ENCODE results near the gene SPA17.

SPA17 gene

DNA sequence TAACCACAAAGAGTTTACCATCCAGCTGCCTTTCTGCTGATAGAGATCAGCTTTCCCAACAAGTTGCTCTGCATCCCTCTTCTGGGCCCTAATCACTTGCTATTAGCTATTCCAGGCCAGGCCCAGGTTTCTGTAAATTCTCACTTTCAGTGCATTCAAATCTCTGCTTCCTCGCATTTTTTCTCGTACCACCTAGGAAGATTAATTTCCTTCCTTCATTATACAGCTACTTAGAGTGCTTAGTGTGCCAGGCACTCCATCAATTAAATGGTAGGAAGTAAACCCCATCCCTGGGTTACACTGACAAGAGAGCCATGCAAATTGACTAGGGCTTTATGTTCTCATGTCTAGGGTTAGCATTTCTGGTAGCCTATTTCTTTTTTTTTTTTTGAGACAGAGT is 9.8 kb upstream of the SPA17 start:
- DNase-seq, result no peak

DNA sequence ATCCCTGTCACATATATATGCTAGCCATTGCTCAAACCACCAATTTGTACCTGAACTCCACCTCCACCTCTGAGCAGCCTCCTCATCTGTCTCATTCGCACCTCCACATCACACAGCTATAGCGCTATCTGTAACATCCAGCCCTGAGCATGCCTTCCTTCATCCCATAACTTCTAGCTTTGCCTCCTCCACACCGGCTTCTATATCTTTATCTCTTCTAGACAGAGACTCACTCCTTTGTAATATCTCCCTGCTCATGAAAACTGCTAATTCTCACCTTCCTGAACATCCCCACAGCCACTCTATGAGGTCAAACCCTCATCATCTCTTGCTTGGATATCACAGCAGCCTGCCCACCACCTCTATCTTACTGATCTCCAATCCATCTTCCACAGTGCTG is 6.1 kb upstream of the SPA17 start:
- DNase-seq, result no peak

DNA sequence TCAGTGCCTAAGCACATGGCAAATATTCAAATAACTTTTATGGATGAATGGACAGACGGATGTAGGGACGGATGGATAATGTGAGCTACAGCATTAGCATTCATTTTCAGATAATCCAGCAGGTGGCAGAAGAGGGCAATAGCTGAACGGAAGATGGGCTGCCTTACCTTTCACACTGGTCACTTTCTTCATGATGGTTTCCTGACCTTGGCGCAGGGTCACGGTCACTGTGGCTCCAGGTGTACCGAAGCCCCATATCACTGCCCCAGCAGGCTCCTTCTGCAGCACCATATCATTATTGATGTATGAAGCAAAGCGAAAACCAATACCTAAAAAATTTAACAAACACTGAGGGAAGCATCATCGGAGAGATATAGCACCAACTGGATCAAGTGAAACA is 4.5 kb upstream of the SPA17 start:
- DNase-seq, result peak; percentile 33

DNA sequence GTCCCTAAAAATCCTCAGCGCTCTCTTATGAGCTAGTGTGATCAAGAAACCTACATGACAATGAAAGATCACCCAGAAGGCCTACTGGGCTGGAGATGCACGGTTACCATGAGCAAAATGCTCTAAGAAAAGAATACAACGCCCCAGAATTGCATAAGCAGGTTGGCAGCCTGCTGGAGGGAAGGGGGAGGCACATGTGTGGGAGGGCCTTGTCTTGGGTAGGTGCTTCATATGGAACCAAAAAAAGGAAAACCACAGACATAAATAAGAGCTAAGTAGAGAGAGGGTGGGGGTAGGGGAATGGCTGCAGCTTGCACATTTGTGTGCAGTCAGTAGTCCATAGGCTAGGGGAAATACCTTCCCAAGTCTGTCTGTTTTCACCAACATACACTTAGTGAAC is 3.0 kb upstream of the SPA17 start:
- DNase-seq, result peak; percentile 21

DNA sequence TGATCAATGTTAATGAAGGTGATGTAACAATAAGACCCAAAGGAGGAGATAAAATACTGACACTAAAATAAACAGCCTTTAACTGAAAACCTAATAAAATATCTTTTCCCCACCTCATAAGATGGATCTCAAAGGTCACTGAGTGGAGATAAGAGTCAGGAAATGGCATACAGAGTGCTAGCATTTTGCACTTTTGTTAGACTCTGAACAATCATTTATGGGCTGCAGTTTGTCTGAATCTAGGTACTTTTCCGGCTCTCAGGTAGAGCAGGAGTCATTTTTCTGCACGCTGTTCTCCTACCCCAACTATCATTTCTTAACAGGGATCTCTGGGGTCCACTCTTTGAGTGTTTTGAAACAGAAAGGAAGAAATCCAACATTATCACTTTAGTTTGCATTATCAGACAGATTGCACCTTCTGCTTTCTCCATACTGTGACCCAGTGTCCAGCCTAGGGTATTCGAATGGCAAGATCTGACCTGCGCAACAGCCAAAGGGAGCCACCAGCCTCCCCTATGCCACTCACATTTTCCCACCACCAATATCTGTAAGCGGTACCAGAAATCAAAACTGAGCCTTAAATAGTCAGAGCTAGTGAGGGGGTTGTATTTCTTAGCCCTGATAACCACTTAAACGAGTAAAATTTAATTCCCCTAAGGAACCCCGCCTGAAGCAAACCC is 1.0 kb upstream of the SPA17 start:
- DNase-seq, result no peak

DNA sequence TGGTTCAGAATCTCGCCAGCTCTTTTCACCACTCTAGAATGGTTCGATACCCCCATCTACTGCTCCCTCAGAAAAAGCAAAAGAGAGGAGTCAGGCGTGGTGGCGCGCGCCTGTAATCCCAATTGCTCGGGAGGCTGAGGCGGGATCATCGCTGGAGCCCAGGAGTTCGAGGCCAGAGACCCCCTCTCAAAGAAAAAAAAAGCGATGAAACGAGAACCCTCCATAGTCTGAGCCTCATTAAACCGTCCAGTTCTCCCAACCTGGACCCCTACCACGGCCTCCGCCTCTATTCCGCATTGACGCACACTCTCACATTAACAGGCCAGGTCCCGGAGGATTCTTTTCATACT is 439 bp downstream of the SPA17 start:
- no peak for DNase-seq

DNA sequence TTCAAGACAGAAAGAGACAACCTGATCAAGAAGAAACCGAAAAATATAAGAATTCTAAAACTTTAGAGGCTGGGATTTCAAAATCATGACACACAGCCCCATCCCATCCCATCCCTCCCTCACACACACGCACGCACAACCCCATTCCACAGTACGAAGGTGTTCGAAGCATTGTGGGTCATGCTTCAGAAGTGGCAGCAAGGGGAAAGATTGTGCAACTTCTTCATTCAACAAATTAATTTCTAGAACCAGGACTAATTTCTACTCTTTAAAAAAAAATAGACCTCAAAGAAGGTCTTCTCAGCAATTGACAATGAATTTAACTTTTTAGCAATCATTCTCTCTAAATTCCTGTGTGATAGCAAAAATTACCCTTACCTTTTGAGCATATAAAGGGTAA is 867 bp downstream of the SPA17 start:
- DNase-seq, result no peak

DNA sequence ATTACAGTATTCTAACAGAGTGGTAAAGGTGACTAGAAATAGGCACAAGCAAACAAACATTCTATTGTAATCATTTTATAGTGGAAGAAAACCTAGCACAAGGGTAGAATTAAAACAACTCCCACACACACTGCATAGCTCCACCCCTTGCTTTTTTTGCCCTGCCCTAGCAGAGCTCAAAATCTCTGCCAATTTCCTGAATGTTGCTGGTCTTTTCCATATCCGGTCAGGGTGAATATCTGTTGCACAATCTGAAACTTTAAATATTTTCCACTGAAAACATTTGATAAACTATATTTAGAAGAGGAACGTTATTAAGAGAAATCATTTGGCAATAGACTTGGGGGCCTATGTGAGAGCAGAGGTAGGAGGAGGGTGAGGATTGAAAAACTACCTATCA is 2.7 kb downstream of the SPA17 start:
- DNase-seq, result peak; percentile 16

DNA sequence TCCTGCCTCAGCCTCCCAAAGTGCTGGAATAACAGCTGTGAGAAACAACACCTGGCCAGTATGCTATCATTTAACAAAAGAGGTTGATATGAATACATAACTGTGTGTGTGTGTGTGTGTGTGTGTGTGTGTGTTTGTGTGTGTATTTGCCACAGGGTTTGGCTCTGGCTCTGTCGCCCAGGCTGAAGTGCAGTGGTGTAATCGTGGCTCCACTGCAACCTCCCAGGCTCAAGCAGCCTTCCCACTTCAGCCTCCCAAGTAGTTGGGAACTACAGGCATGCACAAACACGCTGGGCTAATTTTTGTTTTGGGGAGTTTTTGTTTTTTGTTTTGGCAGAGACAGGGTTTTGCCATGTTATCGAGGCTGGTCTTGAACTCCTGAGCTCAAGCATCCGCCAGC is 4.7 kb downstream of the SPA17 start:
- DNase-seq, result no peak

DNA sequence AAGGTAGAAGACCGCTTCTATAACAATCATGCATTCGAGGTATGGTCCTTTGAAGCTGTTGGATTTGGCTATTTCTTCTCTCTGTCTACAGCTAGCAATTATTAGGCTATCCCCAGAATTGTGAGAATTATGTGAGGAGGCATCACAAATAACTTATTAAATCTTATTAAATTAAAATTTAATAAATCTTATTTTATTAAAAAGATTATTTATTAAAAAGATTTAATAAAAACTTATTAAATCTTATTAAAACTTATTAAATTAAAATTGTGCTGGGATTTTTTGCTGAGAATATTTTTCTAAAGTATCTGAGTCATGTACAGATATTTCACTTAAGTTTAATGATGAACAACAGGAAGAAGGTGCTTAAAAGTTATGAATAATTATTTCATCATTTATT is 7.7 kb downstream of the SPA17 start:
- DNase-seq, result no peak

DNA sequence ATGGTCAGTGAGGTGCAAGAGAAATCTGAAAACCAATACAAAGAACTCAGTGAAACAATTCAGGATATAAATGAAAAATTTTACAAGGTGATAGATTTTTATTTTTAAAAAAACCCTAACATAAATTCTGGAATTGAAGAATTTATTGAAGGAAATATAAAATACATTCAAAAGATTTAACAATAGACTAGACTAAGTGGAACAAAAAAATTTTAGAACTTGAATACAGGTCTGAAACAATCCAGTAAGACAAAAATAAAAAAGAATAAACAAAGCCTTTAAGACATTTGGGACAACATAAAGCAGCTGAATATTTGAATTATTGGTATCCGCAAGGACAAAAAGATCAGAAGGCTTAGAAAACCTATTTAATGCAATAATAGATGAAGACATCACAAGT is 8.7 kb downstream of the SPA17 start:
- DNase-seq, result no peak

DNA sequence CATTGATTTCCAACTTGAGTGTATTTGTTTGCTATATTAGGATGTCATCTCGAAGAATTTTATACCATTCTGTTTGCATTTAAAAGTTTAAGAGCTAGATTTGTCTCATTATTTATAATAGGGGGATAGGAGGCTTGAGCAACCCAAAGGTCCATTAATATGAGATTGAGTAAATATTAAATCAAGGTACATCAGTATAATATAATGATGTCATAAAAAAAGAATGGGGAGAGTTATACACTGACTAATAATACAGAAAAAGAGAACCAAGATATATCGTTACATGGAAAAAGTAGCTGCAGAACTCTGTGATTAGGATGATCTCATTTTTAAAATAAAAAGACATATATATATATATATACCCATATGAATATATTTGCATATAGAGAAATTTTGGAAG is 19.4 kb downstream of the SPA17 start:
- no peak for DNase-seq

DNA sequence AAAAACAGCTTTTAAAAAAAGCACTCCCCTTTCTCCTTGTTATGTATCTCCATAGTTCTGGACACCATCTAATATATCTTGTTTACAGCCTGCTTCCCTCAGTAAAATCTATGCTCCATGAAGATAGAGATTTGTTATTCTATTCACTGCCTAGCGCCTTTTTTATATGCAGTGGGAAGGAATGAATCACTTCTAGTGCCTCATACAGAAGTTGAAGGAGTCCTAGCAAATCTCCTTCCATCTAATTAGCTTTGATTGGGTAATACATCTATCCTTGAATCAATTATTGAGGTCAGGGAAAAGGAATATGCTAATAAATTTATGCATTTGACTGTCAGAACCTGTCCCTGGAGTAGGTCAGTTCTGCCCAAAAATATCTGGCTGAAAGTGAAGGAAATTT is 25.8 kb downstream of the SPA17 start:
- DNase-seq, result no peak

DNA sequence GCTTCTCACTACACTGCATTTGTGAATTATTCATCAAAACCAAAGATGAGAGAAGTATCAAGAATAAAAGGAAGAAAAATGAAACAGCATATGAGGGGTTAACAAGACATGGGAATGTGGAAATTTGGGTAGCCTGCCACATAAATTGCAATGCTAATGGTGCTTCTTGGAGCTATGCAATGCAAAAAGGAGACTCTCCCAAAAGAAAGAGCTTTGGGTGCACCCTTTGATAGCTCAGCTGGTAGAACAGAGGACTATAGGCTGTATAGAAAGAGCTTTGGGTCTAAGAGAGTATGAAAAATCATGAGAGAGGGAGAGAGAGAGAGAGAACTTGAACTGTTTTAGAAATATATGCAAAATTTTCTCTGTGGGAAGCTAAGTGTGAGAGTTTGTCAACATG is 26.3 kb downstream of the SPA17 start:
- no peak for DNase-seq

DNA sequence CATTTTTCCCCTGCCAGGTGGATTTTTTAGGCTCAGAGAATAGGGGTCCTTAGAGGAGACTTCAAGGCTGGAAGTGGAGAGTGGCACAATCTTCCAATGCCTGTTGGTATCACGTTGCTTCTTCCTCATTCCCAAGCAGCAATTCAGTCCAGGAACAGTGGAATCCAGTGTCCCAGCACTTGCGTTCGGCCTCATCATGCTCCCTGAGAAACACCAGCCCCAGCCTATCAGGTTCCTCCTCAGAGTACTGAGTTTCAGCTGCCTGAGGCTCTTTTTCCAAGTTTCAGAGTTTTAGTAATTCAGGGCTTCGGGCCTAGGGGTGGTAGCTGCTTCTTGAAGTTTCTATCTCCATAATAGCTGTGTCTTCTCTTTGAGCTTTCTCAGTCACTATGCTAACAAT is 34.1 kb downstream of the SPA17 start:
- no peak for DNase-seq

DNA sequence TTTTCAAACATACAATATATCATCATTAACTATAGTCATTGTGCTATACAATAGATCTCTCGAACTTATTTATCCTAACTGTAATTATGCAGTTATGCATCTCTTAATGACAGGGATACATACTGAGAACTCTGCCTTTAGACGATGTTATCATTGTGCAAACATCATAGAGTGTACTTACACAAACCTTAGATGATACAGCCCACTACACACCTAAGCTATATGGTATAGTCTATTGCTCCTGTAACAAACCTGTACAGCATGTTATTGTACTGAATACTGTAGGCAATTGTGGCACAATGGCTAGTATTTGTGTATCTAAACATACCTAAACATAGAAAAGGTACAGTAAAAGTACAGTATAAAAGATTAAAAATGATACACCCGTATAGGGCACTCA is 38.7 kb downstream of the SPA17 start:
- no peak for DNase-seq

DNA sequence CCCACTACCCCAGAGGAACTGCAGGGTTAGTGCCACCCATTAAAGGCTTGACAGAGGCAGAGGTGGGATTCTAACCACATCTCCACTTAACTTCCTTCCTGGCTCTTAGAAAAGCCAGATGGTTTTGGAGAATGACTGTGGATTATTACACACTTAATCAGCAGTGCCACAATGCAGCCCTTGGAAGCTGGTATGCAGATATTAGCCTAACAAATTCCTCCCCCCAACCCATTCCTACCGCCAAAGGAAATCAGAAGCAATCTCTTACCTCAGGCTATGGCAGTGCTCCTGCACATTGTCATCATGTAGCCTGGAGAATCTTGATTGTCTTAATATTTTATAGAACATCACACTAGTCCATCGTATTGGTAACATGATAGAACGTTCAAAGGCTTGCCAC is 42.9 kb downstream of the SPA17 start:
- peak; percentile 38 for DNase-seq

DNA sequence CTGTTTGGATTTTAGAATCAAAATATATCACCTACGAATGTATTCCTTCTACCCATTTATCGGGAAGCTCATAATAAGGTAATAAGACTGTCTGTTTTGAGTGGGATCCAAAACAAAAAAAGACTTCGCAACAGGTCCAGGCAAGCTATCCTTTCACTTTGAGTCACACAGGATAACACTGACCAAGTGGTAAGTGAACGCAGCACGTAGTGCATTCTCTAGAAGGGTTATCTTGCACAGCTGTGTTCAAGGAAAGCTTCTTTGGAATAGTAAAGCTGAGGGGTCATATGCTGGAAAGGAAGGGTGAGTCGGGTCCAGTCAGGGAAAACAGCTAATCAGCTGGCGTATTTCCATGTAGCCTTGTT is 43.7 kb downstream of the SPA17 start:
- no peak for DNase-seq

DNA sequence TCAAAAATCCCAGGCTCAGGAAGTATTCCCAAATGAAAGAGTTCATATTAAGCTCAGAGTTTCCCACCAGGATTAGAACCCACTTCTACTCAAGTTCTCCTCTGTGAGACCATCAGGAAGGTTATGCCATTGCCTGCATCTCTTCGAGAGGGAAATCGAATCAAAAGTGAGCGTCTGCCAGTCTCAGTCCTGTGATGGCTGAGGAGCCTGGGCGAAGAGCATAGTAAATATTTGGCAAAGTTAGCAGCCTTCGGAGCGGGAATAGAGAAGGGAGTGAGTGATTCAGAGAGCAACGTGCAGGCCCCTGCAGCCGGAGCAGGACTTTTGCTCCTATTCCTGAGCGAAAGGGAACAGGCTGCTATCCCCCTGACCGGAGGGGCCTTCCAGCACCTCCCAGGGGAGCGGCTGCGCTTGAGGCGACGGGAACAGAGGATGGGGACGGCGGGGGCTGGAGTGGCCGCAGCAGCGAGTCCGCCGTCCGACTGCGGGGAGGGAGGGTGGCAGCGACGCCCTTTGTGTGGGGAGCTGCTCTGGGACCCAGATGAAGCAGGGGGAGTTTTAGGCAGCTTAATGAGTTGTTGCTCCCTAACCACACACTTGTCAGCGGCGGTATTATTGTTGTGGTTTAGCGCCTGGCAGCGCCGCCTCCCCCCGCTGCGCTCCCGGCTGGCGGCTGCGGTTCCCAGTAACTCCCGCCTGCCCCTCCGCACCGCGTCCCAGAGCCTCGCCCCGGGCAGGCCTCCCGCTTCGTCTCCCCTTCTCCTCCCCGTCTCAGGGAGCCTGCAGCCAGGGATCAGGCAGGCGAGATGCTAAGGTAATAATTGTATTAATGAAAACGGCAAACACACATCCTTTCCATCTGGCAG is 44.3 kb downstream of the SPA17 start:
- DNase-seq, result peak; percentile 26

DNA sequence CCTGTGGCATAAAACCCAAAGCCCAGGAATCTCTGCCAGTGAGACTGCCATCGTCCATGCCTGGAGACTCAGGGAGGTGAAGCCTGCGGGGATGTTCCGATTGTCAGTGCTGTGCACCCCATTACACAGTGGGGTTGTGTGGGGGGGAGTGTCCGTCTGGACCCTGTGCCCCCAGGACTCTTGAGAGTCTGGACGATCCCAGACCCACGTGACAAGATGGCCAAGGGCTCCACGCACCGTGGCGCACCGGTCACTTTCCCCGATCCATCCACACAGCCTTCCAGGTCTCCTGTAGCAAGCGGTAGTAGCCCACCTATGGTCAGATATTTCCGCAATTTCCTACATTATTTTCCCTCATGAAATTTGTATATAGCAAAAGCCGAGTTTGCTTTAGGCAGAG is 45.1 kb downstream of the SPA17 start:
- no peak for DNase-seq

DNA sequence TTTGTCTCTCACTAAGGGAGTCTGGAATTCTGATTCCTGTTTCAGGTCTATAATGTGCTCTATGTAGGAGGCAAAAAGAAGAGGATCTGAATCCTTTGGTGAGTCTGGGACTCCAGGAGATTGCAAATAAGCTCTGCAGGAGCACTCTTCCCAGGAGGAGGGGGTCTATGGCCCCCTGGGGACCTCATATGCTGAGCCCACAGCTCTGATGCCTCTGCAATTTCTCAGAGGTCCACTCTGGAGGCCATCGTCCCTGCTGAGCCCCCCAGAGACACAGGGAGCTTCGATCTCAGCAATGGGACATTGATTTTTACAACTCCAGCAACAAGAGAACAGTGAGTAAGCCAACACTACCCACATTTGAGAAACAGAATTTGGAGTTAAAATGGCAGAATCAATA is 45.8 kb downstream of the SPA17 start:
- DNase-seq, result no peak

DNA sequence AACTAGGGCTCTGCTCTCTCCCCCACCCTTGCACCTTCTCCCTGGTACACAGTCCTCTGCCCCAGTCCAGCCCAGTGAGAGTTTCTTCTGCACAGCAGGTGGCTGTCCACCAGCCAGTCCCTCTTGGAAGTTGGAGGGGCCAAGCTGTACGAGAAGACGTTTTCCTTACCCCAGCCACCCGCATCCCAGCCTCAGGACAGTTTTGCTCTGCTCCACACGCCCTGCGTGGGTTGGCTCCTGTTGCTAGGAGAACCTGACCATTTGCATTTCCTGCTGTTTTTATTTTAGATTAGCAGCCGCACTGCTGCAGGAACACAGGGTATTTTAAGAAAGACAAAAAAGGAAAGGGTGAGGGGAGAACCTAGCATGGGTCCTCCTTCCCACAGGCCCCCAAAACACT is 48.5 kb downstream of the SPA17 start:
- no peak for DNase-seq

DNA sequence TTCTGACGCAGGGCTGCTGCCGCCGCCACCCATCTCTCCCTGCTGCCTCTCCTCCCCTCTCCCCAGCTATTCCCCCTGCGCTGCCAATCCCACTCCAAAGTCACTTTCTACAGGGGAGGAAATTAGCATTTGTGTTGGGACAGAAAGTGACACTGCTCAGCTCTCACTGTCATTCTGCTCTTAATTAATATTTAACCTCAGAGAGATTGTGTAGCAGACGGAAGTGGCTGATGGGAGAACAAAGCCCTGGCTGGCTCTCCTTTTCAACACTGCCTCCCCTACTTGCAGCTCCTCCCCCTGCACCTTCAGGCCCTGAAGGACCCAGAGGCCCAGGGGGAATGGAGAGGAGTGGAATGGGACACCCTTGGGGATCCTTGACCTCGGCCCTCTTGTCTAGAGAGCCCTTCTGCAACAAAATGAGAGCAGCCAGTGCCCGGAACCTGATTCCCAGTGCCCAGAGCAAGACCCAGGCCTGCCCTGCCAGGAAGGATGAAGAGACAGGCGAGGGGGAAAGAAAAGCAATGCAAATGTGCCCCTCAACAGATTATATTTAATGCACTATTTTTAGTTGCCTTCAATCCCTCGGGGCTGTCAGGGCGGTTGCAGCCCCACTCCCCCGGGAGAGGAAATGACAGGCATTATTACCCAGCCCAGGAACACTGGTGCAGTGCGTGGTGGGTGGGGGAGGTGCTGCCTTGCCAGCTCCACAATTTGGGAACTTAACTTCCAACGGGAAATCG is 51.4 kb downstream of the SPA17 start:
- DNase-seq, result no peak

DNA sequence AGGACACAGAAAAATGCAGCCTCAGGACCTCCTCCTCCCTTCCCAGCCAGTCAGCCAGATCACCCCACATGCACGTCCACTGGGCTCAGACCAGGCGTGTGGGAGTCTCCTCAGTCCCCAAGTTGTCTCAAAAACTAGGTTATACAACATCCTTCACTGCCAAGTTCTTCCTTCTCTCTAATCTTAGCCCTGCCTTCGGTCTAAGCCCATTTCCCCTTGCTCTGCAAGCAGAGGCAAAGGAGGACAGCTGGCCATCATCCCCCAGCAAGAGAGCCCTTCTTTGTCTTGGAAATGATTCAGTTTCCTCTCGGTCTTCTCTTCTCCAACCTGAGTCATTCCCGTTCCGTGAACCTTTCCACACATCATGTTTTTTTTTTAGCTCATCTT is 52.0 kb downstream of the SPA17 start:
- DNase-seq, result peak; percentile 61
